KMS-11 (cell line): Measurements from ENCODE around the gene MNT.

Source experiments
- H2AFZ ChIP-seq: fragments of 200-600 bp; sonication (generic); 2 replicates; pipeline ENCODE4 v1.6.1; 2016; ENCODE audit warnings: antibody characterized with exemption, mixed run types, low read depth
- H3K27ac ChIP-seq: fragments of 200-600 bp; sonication (generic); 2 replicates; pipeline ENCODE4 v1.6.1; 2016; ENCODE audit warnings: mild to moderate bottlenecking, mixed run types
- H3K27me3 ChIP-seq: fragments of 200-600 bp; sonication (generic); 2 replicates; pipeline ENCODE4 v1.6.1; 2017; ENCODE audit warnings: mild to moderate bottlenecking, low read depth, mixed run types, moderate library complexity; ENCODE audit not compliant: insufficient read depth
- H3K36me3 ChIP-seq: fragments of 200-600 bp; sonication (generic); 2 replicates; pipeline ENCODE4 v1.6.1; 2017; ENCODE audit warnings: mild to moderate bottlenecking, mixed run types; ENCODE audit not compliant: insufficient read depth
- H3K4me1 ChIP-seq: fragments of 200-600 bp; sonication (generic); 2 replicates; pipeline ENCODE4 v1.6.1; 2016; ENCODE audit warnings: mild to moderate bottlenecking, low read depth, mixed run types; ENCODE audit not compliant: poor library complexity, severe bottlenecking
- H3K4me2 ChIP-seq: fragments of 200-600 bp; sonication (generic); 2 replicates; pipeline ENCODE4 v1.7.0; 2016; ENCODE audit warnings: mild to moderate bottlenecking, mixed run types
- H3K4me3 ChIP-seq: fragments of 200-600 bp; sonication (generic); IDR thresholded peaks from 2 replicates; pipeline ENCODE4 v1.6.1; 2017; ENCODE audit warnings: low read depth, low read length, mixed read lengths; ENCODE audit not compliant: insufficient read depth
- H3K79me2 ChIP-seq: fragments of 200-600 bp; sonication (generic); 2 replicates; pipeline ENCODE4 v1.6.1; 2016; ENCODE audit warnings: low read depth, mixed run types; ENCODE audit not compliant: insufficient read depth
- H3K9ac ChIP-seq: fragments of 200-600 bp; sonication (generic); 2 replicates; pipeline ENCODE4 v1.6.1; 2016; ENCODE audit warnings: mild to moderate bottlenecking, mixed run types
- H4K20me1 ChIP-seq: fragments of 200-600 bp; sonication (generic); 2 replicates; pipeline ENCODE4 v1.6.1; 2016; ENCODE audit warnings: mild to moderate bottlenecking, mixed run types; ENCODE audit not compliant: insufficient read depth
- CTCF ChIP-seq: fragments of 200-600 bp; sonication (generic); conservative IDR thresholded peaks from 2 replicates; pipeline ENCODE4 v1.6.1; 2017; ENCODE audit warnings: low read depth, mild to moderate bottlenecking, antibody characterized with exemption, low read length, moderate library complexity, mixed read lengths

MNT gene

GRCh38 chr17:2410951-2411350 lies 10.1 kb upstream of the MNT start:
- H2AFZ ChIP-seq: no peak overlapping the region
- no peak overlapping the region for H3K9ac ChIP-seq
- TF ChIP-seq CTCF: no peak
- no peaks in the 10 kb centered on the region for H3K4me1 ChIP-seq
- H3K36me3 ChIP-seq: no peaks in the 10 kb centered on the region
- no peaks in the 10 kb centered on the region for H3K27me3 ChIP-seq
- no peak overlapping the region for H3K4me3 ChIP-seq
- no peaks in the 10 kb centered on the region for H4K20me1 ChIP-seq
- no peaks in the 10 kb centered on the region for H3K79me2 ChIP-seq
- no peak overlapping the region for H3K4me2 ChIP-seq
- H3K27ac ChIP-seq: no peak overlapping the region

GRCh38 chr17:2406903-2407790 lies 6.3 kb upstream of the MNT start:
- no peaks in the 10 kb centered on the region for H3K79me2 ChIP-seq
- no peaks in the 10 kb centered on the region for H3K36me3 ChIP-seq
- H4K20me1 ChIP-seq: no peaks in the 10 kb centered on the region
- no peak overlapping the region for H2AFZ ChIP-seq
- no peak overlapping the region for H3K4me3 ChIP-seq
- no peaks in the 10 kb centered on the region for H3K27me3 ChIP-seq
- H3K27ac ChIP-seq: no peak overlapping the region
- TF ChIP-seq CTCF: no peak
- no peaks in the 10 kb centered on the region for H3K4me1 ChIP-seq
- H3K9ac ChIP-seq: no peak overlapping the region
- no peak overlapping the region for H3K4me2 ChIP-seq

GRCh38 chr17:2406271-2406902 lies 5.5 kb upstream of the MNT start:
- Histone ChIP-seq H4K20me1 (no peaks in the 10 kb centered on the region), H3K4me1 (no peaks in the 10 kb centered on the region), H2AFZ (no peak overlapping the region), H3K27ac (no peak overlapping the region), H3K27me3 (no peaks in the 10 kb centered on the region), H3K4me2 (no peak overlapping the region), H3K4me3 (no peak overlapping the region), H3K36me3 (no peaks in the 10 kb centered on the region), H3K9ac (no peak overlapping the region), H3K79me2 (no peaks in the 10 kb centered on the region)
- no peak for TF ChIP-seq CTCF

- no peak overlapping the region for H2AFZ ChIP-seq
- no peaks in the 10 kb centered on the region for H3K27me3 ChIP-seq
- no peak for TF ChIP-seq CTCF
- no peak overlapping the region for H3K4me3 ChIP-seq
- no peaks in the 10 kb centered on the region for H3K79me2 ChIP-seq
- no peaks in the 10 kb centered on the region for H3K36me3 ChIP-seq
- H4K20me1 ChIP-seq: no peaks in the 10 kb centered on the region
- no peak overlapping the region for H3K9ac ChIP-seq
- no peak overlapping the region for H3K27ac ChIP-seq
- H3K4me2 ChIP-seq: no peak overlapping the region
- no peaks in the 10 kb centered on the region for H3K4me1 ChIP-seq
These were observed 4.5 kb upstream of the MNT start for GRCh38 chr17:2405247-2405926.
